Skin of body (tissue), 2 donors: ENCODE data around the gene ITSN2. TPM values are rescaled to one million over a fixed set of nuclear protein-coding genes. Genes with fewer than 3 reads are reported as not detected.

Experiments
- DNase-seq: peaks from one replicate; lab custom pipeline; 2025; lab: John Stamatoyannopoulos, UW
- total RNA-seq: library from RNA; depleted of rRNA; stranded (reverse); fragments of >200 nt; gene quantifications from one replicate; pipeline ENCODE4 v1.2.3, GENCODE V29; 2014

The ITSN2 gene
- total RNA-seq, 1 donor from 2014 or later: 31.7 TPM

- no peak for DNase-seq
These were observed 88.1 kb downstream of the ITSN2 start for GRCh38 chr2:24272161-24272802.

DNA sequence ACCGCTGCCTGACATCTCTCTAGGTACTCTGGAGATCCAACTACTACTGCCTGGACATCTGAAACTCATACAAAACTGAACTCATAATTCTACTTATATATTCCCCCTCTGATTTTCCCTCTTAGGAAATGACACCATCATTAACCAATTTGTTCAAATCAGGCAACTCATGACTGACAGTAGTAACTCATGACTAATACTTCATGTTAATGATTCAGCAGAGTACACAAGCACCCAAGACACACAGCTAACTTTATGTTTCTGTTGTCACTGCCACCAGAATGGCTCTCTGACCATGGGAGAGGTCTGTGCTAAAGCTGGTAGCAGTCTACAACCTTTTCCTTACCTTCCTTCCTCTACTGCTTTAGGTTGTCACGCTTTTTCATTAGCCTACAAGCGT, 91.1 kb downstream of the ITSN2 start:
- DNase-seq: no peak

GRCh38 chr2:24265212-24265611, 95.1 kb downstream of the ITSN2 start:
- DNase-seq: no peak

- no peak for DNase-seq
These were observed 97.8 kb downstream of the ITSN2 start for GRCh38 chr2:24262421-24262970.

GRCh38 chr2:24261441-24261840, 98.9 kb downstream of the ITSN2 start:
- DNase-seq: no peak

GRCh38 chr2:24259316-24259715, 101.0 kb downstream of the ITSN2 start:
- DNase-seq: peak; percentile 1

DNA sequence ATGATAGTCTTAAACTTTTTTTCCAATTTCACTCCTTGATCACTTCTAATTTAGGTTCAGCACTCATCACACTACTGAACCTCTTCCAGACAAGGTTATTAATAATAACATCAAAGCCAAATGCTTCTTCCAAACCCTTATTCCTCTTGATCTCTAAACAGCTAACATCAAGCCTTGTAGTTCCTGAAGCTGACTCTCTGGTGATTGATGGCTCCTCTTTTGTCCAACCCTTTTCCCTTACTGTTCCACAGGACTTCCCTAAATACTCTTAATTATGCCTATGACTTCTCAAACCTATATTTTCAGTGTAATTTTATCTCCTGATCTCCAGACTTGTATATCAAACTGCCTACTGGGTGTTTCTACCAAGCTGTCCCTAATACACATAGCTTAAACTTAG, 101.6 kb downstream of the ITSN2 start:
- no peak for DNase-seq

DNA sequence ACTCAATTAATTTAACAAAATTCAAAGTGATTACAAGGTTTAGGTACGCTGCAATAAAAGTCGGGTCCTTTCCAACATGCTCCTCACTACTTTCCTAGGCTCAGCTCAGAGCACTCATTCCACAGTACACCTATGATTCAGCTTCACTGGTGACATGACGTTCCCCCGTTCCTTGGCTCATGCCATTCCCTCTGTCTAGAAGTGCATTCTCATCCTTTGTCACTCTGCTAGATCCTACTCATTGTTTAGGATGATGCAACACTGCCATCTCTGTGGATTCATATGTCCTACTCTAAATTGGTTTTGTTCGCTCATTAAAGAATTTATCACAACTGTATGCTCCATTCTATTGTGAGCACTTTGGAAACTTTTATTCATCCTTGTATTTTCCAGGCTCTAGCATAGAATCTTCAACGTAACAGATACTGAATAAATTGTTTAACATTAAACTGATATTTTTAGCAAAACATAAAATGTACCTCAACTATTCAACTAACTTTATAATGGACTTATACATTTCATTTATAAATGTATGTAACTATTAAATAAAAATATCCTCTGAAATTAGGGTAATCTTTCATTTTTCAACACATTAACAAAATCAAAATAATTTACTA, 106.9 kb downstream of the ITSN2 start:
- no peak for DNase-seq

DNA sequence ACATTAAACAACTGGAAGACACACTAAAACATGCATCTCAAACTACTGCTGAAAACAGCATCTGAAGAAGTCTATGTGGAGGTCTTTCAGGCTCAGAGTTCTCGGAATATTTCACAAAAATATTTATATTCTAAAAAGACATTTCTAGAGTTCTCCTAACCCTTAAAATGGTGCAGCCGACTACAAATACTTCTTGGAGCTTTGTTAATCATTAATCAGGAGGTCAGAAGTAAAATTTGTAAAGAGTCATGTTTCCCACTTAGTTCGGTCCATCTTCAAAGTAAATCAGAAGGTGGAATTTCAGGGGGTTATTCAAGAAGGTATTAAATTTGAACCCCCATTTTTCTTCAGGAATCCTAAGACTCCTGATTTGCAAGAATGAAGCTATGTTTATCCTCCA, 112.7 kb downstream of the ITSN2 start:
- DNase-seq: no peak

DNA sequence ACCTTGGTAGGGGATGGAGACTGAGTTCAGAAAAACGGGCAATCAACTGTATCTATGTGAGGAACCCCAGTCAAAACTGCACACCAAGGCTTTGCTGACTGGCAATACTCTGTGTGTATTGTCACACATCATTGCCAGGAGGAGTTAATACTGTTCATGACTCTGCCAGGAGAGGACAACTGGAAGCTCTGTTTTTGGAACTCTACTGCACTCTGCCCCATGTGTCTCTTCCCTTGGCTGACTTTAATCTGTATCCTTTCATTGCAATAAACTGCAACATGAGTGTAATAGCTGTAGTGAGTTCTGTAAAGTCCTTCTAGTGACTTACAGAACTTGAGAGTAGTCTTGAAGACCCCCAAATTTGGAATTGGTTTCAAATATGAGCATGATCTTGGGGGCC, 113.2 kb downstream of the ITSN2 start:
- DNase-seq: no peak

GRCh38 chr2:24245986-24246776, 114.2 kb downstream of the ITSN2 start:
- DNase-seq: no peak

DNA sequence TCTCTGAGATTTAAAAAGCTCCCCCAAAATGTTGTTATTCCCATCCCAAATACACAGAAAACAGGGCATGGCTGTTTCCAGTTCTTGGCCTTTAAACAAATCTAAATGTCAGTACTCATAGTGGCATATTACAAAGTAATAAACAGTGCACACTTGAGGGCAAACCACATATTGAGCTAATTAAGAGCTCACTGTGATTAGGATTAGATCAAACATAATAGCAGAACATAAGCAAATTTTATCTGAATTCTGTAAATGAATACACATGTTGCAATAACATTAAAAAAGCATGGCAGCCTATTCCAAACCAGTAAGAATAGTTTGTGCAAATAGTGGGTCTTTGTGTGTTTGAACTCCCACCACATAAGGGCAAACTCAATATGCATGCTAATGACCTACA, 118.8 kb downstream of the ITSN2 start:
- no peak for DNase-seq

GRCh38 chr2:24239553-24239952, 120.8 kb downstream of the ITSN2 start:
- DNase-seq: no peak

GRCh38 chr2:24238158-24238557, 122.2 kb downstream of the ITSN2 start:
- no peak for DNase-seq

DNA sequence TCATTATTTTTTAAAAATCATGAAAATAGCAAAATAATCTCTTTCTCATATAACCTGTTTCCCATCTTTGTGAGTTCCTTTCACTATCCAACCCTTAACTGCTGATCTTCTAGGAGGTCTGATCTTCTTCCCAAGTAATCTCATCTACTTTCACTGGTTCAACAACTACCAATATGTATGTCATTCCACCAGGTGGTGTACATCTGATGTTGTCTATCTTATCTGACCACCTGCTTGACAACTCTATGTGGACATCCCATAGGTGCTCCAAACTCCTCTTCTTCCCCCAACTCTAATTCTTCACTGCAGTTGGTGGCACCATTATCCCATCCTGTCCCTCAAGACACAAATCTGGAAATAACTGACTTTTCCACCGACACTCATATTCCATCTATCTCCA, 123.0 kb downstream of the ITSN2 start:
- DNase-seq: no peak

GRCh38 chr2:24233321-24233720, 127.0 kb downstream of the ITSN2 start:
- no peak for DNase-seq

GRCh38 chr2:24231461-24231881, 128.9 kb downstream of the ITSN2 start:
- no peak for DNase-seq

DNA sequence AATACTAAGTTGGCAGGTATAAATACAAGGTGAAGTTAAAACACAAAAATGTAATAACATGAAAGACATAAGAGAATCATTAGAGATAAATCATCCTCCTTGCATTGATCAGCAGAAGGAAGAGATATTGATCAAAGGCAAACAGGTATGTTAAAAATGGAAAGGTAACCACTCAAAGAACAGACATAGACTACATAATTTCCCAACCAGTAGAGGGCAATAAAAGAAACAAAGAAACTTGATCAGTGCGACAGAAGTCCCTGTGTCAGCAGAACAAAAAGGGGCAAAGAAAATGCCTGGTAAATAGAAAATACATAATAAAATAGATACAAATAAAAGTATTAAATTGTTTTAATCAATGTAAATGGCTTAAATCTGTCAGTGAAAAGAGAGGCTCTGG, 131.9 kb downstream of the ITSN2 start:
- no peak for DNase-seq

DNA sequence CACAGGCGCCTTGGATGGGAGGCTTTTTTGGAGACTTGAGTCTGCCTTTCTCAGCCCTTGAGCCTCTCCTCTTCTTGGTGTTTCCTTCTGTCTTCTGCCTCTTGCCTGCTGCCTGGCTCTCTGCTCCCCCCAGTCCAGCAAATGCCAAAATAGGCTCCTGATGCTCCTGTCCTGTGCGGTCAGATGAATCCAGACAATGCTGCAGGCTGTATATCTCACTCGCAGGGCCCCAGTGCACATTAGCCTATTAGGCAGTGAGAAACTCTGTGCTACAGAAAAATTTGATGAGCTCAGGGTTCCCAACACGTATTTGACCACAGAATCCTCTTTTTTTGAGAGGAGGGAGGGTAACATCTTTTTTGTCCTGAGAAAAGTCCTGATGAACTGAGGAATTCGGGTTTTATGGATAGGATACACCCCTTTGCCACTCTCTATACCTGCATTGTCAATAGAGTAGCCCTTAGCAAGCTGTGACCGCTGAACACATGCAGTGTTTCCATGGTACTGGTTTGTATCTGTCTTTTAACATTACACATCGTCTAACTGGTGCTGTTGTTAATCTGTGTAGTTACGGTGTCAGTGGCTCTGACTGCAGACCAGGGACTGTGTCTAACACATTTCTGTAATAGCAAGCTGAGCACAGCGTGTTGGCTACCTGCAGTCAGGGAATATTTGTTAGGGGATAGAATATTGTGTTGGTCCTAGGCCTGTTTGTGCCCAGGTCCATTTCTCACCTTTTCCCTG, 134.7 kb downstream of the ITSN2 start:
- no peak for DNase-seq

GRCh38 chr2:24222946-24223345, 137.4 kb downstream of the ITSN2 start:
- DNase-seq: no peak

- DNase-seq: no peak
These were observed 138.8 kb downstream of the ITSN2 start for GRCh38 chr2:24221343-24222050.
